Measurements from ENCODE around the gene BABAM1. TPM values are rescaled to one million over a fixed set of nuclear protein-coding genes. Genes with fewer than 3 reads are reported as not detected.

Gene BABAM1
- total RNA-seq, 2 donors from 2014 or later, result 80.0 to 81.6 TPM

DNA sequence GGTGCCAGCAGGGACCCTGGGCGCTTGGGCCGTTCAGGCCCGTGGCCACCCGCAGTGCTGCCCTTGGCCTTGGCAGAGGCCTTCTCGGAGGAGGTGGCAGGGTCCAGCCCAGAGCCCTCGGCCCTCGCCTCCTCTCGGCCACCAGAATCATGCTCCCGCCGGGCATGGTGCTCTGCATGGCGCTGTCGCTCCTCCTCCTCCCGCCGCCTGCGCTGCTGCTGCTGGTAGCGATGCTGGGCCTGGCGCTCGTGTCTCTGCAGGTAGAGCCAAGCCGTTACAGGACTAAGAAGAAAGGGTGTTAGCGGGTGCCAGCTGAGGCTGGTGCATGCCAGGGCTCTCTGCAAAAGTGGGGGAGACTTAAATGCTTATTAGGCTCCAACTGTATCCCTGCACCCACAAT, 57.9 kb downstream of the BABAM1 start:
- intact Hi-C loops (cut with DNase I), result no loop called here

GRCh38 chr19:17325881-17326594, 58.8 kb downstream of the BABAM1 start:
- H3K27ac ChIP-seq, result peak overlapping the region; percentile 16 to 20
- no peaks in the 10 kb centered on the region for H3K27me3 ChIP-seq (replicated peaks; ENCODE audit: insufficient read depth)
- intact Hi-C loops (cut with DNase I), result no loop called here
- TF ChIP-seq POLR2AphosphoS5 (IDR thresholded peaks at IDR 0.05) (peak; percentile 58), POLR2A (IDR thresholded peaks at IDR 0.05) (no peak)
- peaks cover 9% of the 10 kb centered on the region for H3K4me1 ChIP-seq (replicated peaks)
- WGBS, result 40% methylated on average over 17 of the region's 17 CpGs
- no peaks in the 10 kb centered on the region for H3K36me3 ChIP-seq
- H3K9me3 ChIP-seq, result no peaks in the 10 kb centered on the region
- peak; percentile 67 for DNase-seq (ENCODE audit: low spot score)
- no peak overlapping the region for H3K4me3 ChIP-seq

More for the DNA sequence above, 57.9 kb downstream of the BABAM1 start:
- H3K36me3 ChIP-seq, result peaks cover 0 to 5% of the 10 kb centered on the region in 2 donors
- no peak overlapping the region for H3K27ac ChIP-seq
- H3K9me3 ChIP-seq, result no peaks in the 10 kb centered on the region
- no peak overlapping the region for H3K4me3 ChIP-seq
- no peak for TF ChIP-seq POLR2A (IDR thresholded peaks at IDR 0.05)
- TF ChIP-seq, protein P1, sequence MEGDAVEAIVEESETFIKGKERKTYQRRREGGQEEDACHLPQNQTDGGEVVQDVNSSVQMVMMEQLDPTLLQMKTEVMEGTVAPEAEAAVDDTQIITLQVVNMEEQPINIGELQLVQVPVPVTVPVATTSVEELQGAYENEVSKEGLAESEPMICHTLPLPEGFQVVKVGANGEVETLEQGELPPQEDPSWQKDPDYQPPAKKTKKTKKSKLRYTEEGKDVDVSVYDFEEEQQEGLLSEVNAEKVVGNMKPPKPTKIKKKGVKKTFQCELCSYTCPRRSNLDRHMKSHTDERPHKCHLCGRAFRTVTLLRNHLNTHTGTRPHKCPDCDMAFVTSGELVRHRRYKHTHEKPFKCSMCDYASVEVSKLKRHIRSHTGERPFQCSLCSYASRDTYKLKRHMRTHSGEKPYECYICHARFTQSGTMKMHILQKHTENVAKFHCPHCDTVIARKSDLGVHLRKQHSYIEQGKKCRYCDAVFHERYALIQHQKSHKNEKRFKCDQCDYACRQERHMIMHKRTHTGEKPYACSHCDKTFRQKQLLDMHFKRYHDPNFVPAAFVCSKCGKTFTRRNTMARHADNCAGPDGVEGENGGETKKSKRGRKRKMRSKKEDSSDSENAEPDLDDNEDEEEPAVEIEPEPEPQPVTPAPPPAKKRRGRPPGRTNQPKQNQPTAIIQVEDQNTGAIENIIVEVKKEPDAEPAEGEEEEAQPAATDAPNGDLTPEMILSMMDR (IDR thresholded peaks at IDR 0.05), result no peak
- TF ChIP-seq POLR2AphosphoS5 (IDR thresholded peaks at IDR 0.05), result no peak
- WGBS, result 95% methylated on average over 18 of the region's 20 CpGs
- no peaks in the 10 kb centered on the region for H3K27me3 ChIP-seq (replicated peaks; ENCODE audit: insufficient read depth)
- H3K4me1 ChIP-seq (replicated peaks), result peaks cover 9% of the 10 kb centered on the region
- no peak for DNase-seq (ENCODE audit: low spot score)

- H3K27me3 ChIP-seq (replicated peaks; ENCODE audit: insufficient read depth), result no peaks in the 10 kb centered on the region
- H3K36me3 ChIP-seq, result no peaks in the 10 kb centered on the region
- DNase-seq (ENCODE audit: low spot score), result no peak
- H3K4me1 ChIP-seq (replicated peaks), result peaks cover 9% of the 10 kb centered on the region
- 73% methylated on average over 11 of the region's 11 CpGs for WGBS
- no peak overlapping the region for H3K4me3 ChIP-seq
- intact Hi-C loops (cut with DNase I), result no loop called here
- H3K27ac ChIP-seq, result no peak overlapping the region
- no peaks in the 10 kb centered on the region for H3K9me3 ChIP-seq
- TF ChIP-seq, protein P1 (IDR thresholded peaks at IDR 0.05), result no peak
- TF ChIP-seq POLR2AphosphoS5 (IDR thresholded peaks at IDR 0.05) (no peak), POLR2A (IDR thresholded peaks at IDR 0.05) (no peak)
Measured at GRCh38 chr19:17326595-17326966, 59.3 kb downstream of the BABAM1 start.

DNA sequence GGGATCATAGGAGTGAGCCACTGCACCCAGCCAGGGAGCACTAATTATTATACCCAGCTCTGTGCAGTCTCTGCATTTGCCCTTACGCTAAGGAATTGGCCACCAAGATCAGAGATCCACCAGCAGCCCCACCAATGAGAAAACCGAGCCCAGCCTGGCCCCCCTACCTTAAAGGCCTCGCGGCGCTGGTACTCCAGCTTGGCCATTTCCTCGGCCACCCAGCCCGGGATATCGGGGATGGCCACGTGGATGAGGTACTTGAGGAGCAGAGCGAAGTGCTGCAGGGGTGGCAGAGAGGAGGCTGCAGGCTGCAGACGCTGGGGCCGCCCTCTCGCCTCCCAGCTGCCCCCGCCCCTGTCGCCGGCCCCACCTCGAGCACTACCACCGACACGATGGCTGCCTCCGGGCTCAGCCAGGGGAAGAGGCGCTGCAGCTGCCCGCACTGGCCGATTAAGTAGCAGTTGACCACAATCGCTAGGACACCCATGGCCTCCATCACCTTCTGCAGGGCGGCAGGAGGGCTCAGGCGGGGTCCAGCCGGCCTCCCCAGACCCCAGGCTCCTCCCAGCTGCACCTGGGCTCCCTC, 59.9 kb downstream of the BABAM1 start:
- 90% methylated on average over 15 of the region's 27 CpGs for WGBS
- intact Hi-C loops (cut with DNase I), result no loop called here
- Histone ChIP-seq H3K36me3 (no peaks in the 10 kb centered on the region), H3K27ac (peak overlapping the region; percentile 81 to 91), H3K4me3 (no peak overlapping the region), H3K27me3 (replicated peaks; ENCODE audit: insufficient read depth) (no peaks in the 10 kb centered on the region), H3K4me1 (replicated peaks) (peaks cover 9% of the 10 kb centered on the region), H3K9me3 (no peaks in the 10 kb centered on the region)
- DNase-seq (ENCODE audit: low spot score), result no peak
- TF ChIP-seq POLR2A (IDR thresholded peaks at IDR 0.05) (no peak), POLR2AphosphoS5 (IDR thresholded peaks at IDR 0.05) (no peak)
- TF ChIP-seq, protein P1 (IDR thresholded peaks at IDR 0.05), result no peak

GRCh38 chr19:17327654-17328516, 60.6 kb downstream of the BABAM1 start:
- H3K9me3 ChIP-seq, result no peaks in the 10 kb centered on the region
- peak overlapping the region; percentile 26 to 40 for H3K4me3 ChIP-seq
- TF ChIP-seq POLR2AphosphoS5 (IDR thresholded peaks at IDR 0.05), result peak; percentile 63
- TF ChIP-seq, protein P1 (IDR thresholded peaks at IDR 0.05), result peak; percentile 28 to 77 (median 55)
- peak; percentile 18 for TF ChIP-seq POLR2A (IDR thresholded peaks at IDR 0.05)
- peaks cover 9% of the 10 kb centered on the region for H3K4me1 ChIP-seq (replicated peaks)
- intact Hi-C loops (cut with DNase I), result no loop called here
- H3K27me3 ChIP-seq (replicated peaks; ENCODE audit: insufficient read depth), result no peaks in the 10 kb centered on the region
- 23% methylated on average over 62 of the region's 64 CpGs for WGBS
- DNase-seq (ENCODE audit: low spot score), result peak; percentile 90
- peak overlapping the region; percentile 81 to 91 for H3K27ac ChIP-seq
- no peaks in the 10 kb centered on the region for H3K36me3 ChIP-seq

All from prostate gland (tissue), 2 donors.